RPMI7951 (cell line): ENCODE measurements around the gene TREH. TPM values are rescaled to one million over a fixed set of nuclear protein-coding genes. Genes with fewer than 3 reads are reported as not detected.
"Not testable (repeated sequence)": the region's sequence is repeated elsewhere in the genome, so short reads cannot be mapped to it uniquely, and the experiment has no call there.

Experiments
- DNase-seq: peaks from one replicate; pipeline ENCODE4 v3.0.0-alpha.2; 2012; ENCODE audit warnings: low read depth
- total RNA-seq: library from RNA; depleted of rRNA; stranded (reverse); fragments of >200 nt; shearing (Covaris generic); gene quantifications from 2 replicates; pipeline ENCODE4 v1.2.3, GENCODE V29; 2014

The TREH gene
- total RNA-seq, 1 experiment from 2014 or later, result not detected

DNA sequence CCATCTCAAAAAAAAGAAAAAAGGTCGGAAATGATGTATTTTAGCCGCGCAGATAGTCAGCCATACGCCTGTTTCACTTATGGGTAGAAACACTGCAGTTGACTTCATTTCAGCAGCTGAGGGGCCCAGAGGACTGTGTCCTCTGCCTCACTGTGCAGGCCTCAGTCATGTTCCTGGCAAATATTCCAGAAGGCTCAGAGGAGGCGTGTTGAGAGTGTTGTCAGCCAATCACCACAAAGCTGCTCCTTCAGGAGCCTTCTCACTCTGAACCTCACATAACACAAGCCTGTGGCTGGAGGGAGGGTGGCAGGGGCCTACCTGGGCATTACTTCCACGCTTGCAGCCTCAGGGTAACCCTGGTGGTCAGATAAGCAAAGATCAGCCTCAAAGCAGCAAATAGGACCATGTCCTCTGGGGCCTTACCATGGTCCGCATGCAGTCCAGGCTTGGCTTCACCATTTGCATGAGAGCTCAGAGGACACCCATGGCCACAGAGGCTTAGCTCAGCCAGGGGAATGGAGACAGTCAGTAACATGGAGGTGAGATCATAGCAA lies 17.3 kb upstream of the TREH start:
- DNase-seq, result no peak

DNA sequence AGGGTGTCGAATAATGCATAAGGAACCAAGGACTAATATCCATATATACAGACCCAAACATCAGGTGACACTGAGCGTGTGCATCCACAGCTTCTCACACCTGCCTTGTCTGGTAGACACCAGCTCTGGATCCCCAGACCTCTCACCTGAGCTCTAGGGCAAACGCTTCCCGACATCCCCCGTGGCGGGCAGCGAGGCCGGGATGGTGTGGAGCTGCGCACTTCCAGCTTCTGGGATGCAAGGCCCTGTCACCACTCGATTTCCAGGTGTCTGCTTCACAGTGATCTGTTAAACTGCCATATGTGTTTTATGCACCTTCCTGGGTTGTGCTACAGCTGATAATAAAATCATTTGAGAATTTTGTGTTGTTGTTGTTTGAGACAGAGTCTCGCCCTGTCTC lies 15.3 kb upstream of the TREH start:
- DNase-seq, result no peak

DNA sequence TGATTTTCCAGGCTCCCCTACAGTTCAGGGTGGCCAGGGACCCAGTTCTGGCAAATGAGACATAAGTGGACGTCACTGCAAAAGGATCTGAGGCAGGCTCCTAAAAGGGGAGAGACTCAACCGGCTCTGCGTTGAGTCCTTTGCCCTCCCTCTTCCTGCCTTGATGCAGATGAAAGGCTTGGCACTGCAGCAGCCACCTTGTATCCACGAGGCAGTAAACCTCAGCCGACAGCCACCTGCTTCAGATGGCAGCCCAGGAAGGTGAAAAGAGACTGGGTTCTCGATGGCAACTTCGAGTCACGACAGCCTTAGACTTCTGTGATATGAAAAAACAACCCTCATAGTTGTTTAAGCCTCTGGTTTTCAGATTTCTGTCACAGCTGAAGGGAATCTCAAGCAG lies 14.7 kb upstream of the TREH start:
- DNase-seq, result no peak

DNA sequence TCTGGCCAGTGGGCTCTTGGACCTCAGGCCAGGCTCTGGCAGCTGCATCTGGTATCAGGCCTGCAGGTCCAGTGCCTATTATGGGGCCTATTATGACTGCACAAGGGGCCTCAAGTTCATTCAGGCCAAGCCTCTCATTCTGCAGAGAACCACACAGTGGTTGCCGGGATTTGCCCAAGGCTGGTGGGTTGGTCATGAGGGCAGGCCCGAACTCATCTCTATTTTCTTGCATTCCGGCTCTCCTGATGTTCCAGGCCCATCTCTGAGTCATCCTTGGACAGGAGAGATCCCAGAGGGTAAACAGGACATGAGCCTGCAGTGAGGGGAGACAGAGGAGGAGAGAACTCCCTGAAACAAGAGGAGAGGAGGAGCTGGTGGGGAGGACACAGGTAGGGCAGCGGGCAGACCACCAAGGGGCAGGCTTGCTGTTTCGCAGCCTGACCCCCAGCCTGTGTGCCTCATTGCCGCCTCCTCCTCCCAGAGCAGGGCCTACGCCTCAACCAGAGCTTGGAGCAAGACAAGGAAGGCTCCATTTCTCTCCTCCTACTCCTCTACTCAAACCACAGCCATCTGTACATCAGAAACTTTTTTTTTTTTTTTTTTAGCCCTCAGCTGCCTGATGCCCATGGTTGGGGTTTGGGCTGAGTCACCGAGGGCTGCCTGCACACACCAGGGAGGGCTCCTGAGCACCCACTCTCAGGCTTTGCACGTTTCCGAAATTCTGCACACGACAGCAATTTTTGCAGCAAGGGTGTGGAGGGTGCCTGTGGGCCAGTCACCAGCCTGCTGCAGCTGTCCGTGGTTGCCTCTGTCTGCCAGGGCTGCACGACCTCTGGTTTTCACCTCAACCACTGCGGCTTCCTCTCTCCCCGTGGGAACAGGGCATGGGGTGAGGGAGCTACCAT lies 12.7 kb upstream of the TREH start:
- DNase-seq, result peak; percentile 95

DNA sequence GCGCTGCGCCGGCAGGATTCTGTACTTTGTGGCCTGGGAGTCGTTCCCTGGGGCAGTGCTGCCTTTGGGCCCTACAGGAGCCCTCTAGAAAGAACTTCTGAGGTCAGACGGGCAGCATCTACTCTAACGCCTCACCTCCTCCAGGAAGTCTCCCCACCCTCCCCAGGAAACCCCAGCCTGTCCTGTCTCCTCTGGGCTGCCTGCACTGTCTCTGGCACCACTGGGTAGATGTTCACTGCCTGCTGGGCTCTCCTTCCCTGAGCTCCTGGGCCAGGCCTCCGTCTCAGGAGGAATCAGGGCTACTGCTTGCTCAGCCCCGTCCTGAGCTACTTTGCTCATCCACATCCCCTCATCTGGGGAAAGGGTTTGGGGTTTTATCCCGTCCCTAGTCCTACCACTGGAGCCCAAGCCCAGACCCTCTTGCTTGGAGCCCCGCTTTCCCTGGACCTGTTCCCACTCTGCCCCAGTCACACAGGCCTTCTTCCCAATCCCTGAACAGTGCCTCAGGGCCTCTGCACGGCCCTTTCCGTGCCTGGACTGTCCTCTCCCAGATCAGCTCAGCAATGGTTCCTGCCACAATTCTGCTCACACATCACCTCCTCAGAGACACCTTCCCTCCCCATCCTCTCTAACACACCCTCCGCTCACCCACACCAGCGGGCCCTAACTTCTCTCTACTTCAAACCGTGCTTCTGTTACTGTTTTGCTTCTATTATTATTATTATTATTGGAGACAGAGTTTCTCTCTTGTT lies 11.3 kb upstream of the TREH start:
- DNase-seq, result no peak

DNA sequence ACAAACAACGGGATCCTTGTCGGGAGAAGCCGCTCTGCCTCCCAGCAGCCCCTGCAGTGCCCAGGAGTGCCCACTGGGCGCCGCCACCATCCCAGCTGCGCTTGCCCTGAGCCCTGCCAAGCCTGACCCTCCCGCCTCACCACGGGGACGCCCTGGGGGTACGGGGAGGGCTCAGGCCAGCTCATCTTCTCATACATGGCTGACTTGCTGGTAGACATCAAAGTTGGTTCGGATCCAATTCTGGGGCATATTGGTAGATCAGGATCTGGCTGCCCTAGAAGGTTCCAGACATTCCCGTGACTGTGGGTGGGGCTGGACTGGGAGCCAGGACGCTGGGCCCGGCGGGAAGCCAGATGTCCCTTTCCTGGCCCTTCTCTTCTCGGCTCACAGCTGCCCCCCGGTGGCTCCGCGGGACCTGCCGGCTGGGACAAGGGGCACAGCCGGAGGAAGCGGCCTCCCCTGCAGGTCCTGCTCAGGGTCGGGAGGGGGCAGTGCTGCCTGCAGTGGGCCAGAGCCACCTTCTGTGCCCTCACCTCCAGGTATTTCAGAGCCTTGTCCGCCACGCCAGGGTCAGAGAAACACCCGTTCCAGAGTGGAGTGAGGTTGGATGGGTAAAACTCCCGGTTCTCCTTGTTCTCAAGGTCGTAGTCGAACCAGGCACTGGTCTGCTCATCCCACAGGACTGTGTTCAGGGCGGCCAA lies 10.6 kb upstream of the TREH start:
- DNase-seq, result peak; percentile 96

DNA sequence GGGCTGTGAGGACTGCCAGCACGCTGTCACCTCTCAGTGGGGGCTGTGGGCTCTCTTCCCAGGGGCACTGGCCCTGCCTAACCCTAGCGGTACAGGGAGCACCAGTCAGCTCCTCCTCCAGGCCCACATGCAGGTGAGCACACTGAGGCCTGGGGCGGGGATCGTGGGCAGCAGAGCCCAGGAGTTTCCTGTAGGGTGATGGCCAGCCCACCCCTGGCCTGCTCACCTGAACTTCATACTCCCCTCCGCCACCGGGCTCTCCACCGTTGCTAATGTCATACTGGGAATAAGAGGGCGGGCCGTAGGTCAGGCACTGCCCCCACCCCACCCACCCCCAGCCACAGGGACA lies 10.0 kb upstream of the TREH start:
- no peak for DNase-seq

DNA sequence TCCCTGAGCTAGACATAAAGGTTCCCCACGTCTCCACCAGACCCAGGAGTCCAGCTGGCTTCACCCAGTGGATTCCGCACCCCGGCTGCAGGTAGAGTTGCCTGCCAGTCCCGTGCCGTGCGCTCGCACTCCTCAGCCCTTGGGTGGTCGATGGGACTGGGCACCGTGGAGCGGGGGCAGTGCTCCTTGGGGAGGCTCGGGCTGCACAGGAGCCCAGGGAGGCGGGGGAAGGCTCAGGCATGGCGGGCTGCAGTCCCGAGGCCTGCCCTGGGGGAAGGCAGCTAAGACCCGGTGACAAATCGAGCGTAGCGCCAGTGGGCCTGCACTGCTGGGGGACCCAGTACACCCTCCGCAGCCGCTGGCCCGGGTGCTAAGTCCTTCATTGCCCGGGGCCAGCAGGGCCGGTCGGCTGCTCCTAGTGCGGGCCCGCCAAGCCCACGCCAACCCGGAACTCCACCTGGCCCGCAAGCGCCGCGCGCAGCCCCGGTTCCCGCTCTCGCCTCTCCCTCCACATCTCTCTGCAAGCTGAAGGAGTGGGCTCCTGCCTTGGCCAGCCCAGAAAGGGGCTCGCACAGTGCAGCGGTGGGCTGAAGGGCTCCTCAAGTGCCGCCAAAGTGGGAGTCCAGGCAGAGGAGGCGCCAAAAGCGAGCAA lies 9.5 kb upstream of the TREH start:
- DNase-seq, result no peak

DNA sequence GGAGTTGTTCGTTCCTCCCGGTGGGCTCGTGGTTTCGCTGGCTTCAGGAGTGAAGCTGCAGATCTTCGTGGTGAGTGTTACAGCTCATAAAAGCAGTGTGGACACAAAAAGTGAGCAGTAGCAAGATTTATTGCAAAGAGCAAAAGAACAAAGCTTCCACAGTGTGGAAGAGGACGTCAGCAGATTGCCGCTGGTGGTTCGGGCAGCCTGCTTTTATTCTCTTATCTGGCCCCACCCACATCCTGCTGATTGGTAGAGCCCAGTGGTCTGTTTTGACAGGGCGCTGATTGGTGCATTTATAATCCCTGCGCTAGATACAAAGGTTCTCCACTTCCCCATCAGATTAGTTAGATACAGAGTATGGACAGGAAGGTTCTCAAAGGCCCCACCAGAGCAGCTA lies 8.9 kb upstream of the TREH start:
- not testable (repeated sequence) for DNase-seq

DNA sequence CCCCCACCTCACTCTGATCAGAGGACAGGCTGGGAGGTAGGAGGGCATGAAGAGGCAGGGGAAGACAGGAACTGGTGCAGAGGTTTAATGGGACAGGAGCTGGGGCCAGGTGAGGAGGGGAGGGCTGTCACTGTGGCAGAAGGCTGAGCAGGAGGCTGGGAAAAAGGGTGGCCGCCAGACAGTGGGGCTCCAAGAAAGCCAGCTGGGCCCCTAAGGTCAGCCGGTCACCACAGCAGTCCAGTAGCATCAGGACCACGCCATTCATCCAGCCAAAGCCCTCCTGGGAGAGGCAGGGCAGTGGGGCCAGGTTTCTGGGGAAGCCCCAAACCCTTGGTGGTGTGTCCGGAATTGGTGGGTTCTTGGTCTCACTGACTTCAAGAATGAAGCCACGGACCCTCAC lies 8.5 kb upstream of the TREH start:
- DNase-seq, result no peak

DNA sequence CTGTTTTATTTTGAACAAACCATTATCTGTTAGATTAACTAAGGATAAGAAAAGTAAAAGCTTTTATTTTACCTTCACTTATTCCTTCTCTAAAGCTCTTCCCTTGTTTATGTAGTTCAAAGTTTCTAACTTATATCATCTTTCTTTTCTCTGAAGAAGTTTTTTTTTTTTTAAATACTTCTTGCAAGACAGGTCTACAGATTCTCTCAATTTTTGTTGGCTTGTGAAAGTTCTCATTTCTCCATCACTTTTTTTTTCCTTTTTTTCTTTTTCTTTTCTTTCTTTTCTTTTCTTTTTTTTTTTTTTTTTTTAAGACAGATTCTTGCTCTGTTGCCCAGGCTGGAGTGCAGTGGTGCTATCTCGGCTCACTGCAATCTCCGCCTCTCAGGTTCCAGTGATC lies 4.7 kb upstream of the TREH start:
- DNase-seq, result no peak

DNA sequence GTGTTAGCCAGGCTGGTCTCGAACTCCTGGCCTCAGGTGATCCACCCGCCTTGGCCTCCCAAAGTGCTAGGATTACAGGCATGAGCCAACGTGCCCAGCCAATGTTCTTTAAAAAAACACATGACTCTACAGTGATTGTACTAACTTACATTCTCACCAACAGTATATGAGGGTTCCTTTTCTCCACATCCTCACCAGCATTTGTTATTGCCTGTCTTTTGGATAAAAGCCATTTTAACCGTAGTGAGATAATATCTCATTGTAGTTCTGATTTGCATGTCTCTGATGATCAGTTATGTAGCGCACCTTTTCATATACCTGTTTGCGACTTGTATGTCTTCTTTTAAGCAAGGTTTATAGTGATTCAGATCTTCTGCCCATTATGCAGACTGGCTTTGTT lies 3.5 kb upstream of the TREH start:
- not testable (repeated sequence) for DNase-seq

DNA sequence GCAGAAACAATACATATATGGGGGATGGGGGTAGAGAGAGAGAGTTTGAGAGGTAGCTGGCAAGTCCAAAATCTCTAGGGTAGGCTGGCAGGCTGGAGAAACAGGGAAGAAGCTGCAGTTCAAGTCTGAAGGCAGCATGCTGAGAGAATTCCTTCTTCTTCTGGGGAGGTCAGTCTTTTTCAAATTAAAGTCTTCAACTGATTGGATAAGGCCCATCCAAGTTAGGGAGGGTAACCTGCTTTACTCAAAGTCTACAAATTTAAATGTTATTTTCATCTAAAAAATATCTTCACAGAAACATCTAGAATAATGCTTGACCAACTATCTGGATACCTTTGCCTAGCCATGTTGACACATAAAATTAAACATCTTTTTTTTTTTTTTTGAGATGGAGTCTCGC lies 2.9 kb upstream of the TREH start:
- no peak for DNase-seq

DNA sequence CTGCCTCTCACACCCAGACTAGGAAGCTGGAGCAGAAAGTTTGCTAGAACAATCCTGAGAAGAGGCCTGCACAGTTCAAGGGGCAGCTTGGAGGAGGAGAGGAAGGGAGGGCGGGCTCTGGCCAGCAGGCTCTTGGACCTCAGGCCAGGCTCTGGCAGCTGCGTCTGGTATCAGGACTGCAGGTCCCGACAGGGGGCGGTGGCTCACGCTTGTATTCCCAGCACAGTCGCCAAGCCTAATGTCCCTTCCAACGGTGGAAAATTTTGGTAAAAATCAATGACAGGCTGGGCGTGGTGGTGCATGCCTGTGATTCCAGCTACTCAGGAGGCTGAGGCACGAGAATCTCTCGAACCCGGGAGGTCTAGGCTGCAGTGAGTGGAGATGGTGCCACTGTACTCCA lies 542 bp downstream of the TREH start:
- peak; percentile 45 for DNase-seq

DNA sequence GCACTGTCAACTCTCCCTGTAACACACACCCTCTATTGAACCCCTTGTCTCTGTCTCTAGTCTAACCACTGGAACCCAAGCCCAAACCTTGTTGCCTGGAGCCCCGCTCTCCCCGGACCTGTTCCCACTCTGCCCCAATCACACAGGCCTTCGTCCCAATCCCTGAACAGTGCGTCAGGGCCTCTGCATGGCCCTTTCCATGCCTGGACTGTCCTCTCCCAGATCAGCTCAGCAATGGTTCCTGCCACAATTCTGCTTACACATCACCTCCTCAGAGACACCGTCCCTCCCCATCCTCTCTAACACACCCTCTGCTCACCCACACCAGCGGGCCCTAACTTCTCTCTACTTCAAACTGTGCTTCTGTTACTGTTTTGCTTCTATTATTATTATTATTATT lies 1.5 kb downstream of the TREH start:
- no peak for DNase-seq

DNA sequence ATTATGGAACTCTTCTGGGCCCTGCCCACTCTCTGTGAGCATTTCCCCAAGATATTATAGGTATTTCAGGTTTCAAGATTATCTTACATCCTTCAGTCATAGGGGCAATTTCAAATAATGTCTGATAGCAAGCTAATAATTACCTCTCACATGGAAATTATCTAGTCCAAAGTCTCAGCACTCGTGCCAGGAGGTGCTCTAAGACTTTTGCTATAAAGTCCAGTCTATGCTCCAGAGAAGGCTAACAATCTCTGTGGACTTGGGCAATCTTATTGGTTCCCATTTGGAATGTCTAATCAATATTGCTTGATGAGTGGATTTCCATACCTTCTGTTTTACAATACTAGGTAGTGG lies 5.4 kb downstream of the TREH start:
- no peak for DNase-seq

DNA sequence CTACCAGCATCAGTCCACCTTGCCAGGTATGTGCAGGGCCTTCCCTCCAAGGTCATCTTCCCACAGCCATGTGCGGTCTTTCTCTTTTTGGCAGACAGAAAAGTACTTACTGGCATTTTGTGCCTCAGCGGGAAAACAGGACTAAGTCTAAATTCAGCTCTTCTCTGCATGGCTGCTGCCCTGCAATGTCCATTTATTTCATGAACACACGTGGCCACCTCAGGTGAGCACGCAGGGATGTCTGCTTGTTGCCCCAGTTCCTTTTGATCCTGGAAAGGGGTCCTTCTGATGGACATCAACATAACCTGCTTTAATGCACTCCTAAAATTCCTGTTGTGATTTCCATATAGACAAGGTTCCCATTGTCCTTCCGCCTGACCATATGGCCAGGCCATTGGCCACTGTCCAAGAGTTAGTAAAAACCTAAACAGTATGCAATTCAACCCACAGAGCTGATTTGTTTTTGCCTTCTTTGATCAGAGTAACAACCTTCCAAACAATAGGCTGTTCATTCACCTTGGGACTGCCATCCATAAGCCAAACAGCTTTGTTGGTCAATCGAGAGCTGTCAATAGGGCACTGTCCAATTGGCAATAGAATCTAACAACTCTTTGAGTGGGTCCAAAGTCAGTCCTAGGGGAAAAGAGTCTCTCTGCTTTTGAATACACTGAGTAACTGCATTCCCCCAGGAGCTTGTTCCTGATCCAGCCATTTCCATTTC lies 5.9 kb downstream of the TREH start:
- no peak for DNase-seq

DNA sequence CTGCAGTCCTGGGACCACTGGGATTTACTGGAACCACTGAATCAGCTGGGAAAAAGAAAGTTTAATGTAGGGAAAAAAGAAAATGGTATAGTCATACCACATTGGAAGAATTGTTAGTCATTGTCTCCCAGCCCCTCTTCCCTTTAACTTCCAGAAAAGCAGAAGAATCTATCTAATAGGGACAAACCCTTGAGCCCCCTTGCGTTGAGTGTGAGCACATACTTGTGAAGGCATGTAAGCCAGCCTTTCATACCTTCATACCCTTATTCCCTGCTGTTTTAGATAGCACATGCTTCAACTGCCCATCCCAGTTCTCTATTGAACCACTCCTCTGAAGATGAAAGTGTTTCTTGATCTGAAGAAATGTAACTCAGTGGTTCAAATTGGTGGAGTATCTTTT lies 6.6 kb downstream of the TREH start:
- DNase-seq, result peak; percentile 38

DNA sequence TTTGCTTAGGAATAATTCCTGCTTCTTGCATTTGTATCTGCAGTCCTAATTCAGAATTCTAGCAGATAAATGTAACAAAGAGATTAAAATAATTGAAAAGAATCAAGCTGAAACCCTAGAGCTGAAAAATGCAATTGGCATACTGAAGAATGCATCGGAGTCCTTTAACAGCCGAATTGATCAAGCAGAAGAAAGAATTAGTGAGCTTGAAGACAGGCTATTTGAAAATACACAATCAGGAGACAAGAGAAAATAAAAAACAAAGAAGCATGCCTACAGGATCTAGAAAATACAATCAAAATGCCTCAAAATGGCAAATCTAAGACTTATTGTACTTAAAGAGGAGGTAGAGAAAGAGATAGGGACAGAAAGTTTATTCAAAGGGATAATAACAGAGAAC lies 8.2 kb downstream of the TREH start:
- no peak for DNase-seq

DNA sequence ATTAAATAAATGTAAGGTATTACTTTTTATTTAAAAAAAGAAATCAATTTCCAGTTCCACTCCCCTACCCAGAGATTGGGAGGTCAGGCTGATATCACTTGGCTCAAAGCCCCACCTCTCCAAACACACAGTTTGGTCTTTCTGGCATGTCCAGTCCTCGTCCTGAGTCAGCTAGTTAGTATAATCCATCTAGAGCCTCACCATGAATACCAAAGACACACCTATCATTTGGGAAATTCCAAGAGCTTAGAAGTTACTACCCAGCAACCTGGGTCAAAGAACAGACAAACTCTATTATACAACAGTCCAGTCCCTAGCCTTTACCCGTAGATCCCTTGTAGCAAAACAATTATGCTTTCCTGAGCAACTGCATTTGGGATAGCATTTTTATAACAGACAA lies 9.4 kb downstream of the TREH start:
- no peak for DNase-seq

DNA sequence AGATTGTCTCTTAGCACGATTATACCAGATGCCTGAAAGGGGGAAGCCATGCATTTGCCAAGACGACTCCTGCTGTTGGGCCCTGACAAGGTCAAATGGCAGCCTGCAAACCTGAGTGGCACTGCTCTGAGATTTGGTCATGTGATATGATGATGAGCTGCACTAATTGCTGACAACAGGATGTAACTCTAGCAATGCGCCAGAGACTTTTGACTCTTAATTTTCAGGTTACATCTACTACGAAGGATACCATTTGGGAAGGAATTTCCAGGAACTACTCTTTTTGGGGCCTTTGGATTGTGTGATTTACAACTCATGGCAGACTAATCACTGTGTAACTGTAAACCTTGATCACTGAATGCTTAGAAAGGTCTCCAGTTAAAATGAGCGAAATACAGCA lies 13.1 kb downstream of the TREH start:
- no peak for DNase-seq
